Measurements from ENCODE around the gene FSTL4. TPM values are rescaled to one million over a fixed set of nuclear protein-coding genes. Genes with fewer than 3 reads are reported as not detected.

FSTL4 gene
- total RNA-seq, 2 experiments from 2014 or later: not detected

GRCh38 chr5:133234273-133234672, 378.1 kb downstream of the FSTL4 start:
- DNase-seq (ENCODE audit: low spot score): no peak
- no peaks in the 10 kb centered on the region for H3K4me1 ChIP-seq (ENCODE audit: insufficient read depth, low read length, poor library complexity, severe bottlenecking)
- H3K4me3 ChIP-seq (ENCODE audit: low read depth, low read length, poor library complexity, severe bottlenecking): no peak overlapping the region
- H3K36me3 ChIP-seq (ENCODE audit: insufficient read depth, low read length): no peaks in the 10 kb centered on the region
- BruUV-seq (replicated peaks): no TSS peak
- intact Hi-C loops (cut with micrococcal nuclease; ENCODE audit: unreplicated experiment): no loop called here
- H4K20me1 ChIP-seq (ENCODE audit: insufficient read depth, low read length): no peaks in the 10 kb centered on the region
- CTCF ChIA-PET (ENCODE audit: unreplicated experiment): no interaction called here
- no peak overlapping the region for H3K4me2 ChIP-seq (ENCODE audit: low read length)
- no peaks in the 10 kb centered on the region for H3K9me2 ChIP-seq (ENCODE audit: insufficient read depth, low read length)
- H3K9me3 ChIP-seq (ENCODE audit: low read length): no peaks in the 10 kb centered on the region
- TF ChIP-seq EZH2phosphoT487 (IDR thresholded peaks at IDR 0.05; ENCODE audit: borderline replicate concordance, low read depth, low read length): no peak
- no peak for TF ChIP-seq CTCF (conservative IDR thresholded peaks at IDR 0.05; ENCODE audit: low read length)
- H3K79me2 ChIP-seq (ENCODE audit: insufficient read depth, low read depth, low read length): no peaks in the 10 kb centered on the region
- no peak overlapping the region for H2AFZ ChIP-seq (ENCODE audit: low read length)
- H3K27ac ChIP-seq (ENCODE audit: low read depth, low read length, poor library complexity, severe bottlenecking): no peak overlapping the region
- POLR2A ChIA-PET: no interaction called here

- Histone ChIP-seq H3K79me2 (ENCODE audit: insufficient read depth, low read depth, low read length) (no peaks in the 10 kb centered on the region), H2AFZ (ENCODE audit: low read length) (no peak overlapping the region), H3K9me2 (ENCODE audit: insufficient read depth, low read length) (no peaks in the 10 kb centered on the region), H3K9me3 (ENCODE audit: low read length) (no peaks in the 10 kb centered on the region), H3K36me3 (ENCODE audit: insufficient read depth, low read length) (no peaks in the 10 kb centered on the region), H3K4me3 (ENCODE audit: low read depth, low read length, poor library complexity, severe bottlenecking) (no peak overlapping the region), H3K27ac (ENCODE audit: low read depth, low read length, poor library complexity, severe bottlenecking) (no peak overlapping the region), H4K20me1 (ENCODE audit: insufficient read depth, low read length) (no peaks in the 10 kb centered on the region), H3K4me2 (ENCODE audit: low read length) (no peak overlapping the region), H3K4me1 (ENCODE audit: insufficient read depth, low read length, poor library complexity, severe bottlenecking) (no peaks in the 10 kb centered on the region)
- ChIA-PET POLR2A (no interaction called here), CTCF (ENCODE audit: unreplicated experiment) (no interaction called here)
- no peak for TF ChIP-seq CTCF (conservative IDR thresholded peaks at IDR 0.05; ENCODE audit: low read length)
- BruUV-seq (replicated peaks): no TSS peak
- no peak for DNase-seq (ENCODE audit: low spot score)
- intact Hi-C loops (cut with micrococcal nuclease; ENCODE audit: unreplicated experiment): no loop called here
Observed at GRCh38 chr5:133233616-133234015, 378.7 kb downstream of the FSTL4 start.

- Histone ChIP-seq H3K79me2 (ENCODE audit: insufficient read depth, low read depth, low read length) (no peaks in the 10 kb centered on the region), H3K9me3 (ENCODE audit: low read length) (no peaks in the 10 kb centered on the region), H3K4me3 (ENCODE audit: low read depth, low read length, poor library complexity, severe bottlenecking) (no peak overlapping the region), H3K4me1 (ENCODE audit: insufficient read depth, low read length, poor library complexity, severe bottlenecking) (no peaks in the 10 kb centered on the region), H2AFZ (ENCODE audit: low read length) (no peak overlapping the region), H3K36me3 (ENCODE audit: insufficient read depth, low read length) (no peaks in the 10 kb centered on the region), H3K27ac (ENCODE audit: low read depth, low read length, poor library complexity, severe bottlenecking) (no peak overlapping the region), H3K9me2 (ENCODE audit: insufficient read depth, low read length) (no peaks in the 10 kb centered on the region), H4K20me1 (ENCODE audit: insufficient read depth, low read length) (no peaks in the 10 kb centered on the region), H3K4me2 (ENCODE audit: low read length) (no peak overlapping the region)
- no peak for DNase-seq (ENCODE audit: low spot score)
- CTCF ChIA-PET (ENCODE audit: unreplicated experiment): no interaction called here
- POLR2A ChIA-PET: no interaction called here
- BruUV-seq (replicated peaks): no TSS peak
- intact Hi-C loops (cut with micrococcal nuclease; ENCODE audit: unreplicated experiment): no loop called here
- TF ChIP-seq CTCF (conservative IDR thresholded peaks at IDR 0.05; ENCODE audit: low read length) (no peak), EZH2phosphoT487 (IDR thresholded peaks at IDR 0.05; ENCODE audit: borderline replicate concordance, low read depth, low read length) (no peak)
Observed at GRCh38 chr5:133232911-133233310, 379.4 kb downstream of the FSTL4 start.
